ENCODE results near the gene IGSF10. TPM values are rescaled to one million over a fixed set of nuclear protein-coding genes. Genes with fewer than 3 reads are reported as not detected.

IGSF10 gene
- total RNA-seq, 5 donors from 2014 or later (not counting 1 experiment from before 2014, with no cell fraction given), result 0.03 to 0.15 (median 0.09) TPM; not detected in 2

DNA sequence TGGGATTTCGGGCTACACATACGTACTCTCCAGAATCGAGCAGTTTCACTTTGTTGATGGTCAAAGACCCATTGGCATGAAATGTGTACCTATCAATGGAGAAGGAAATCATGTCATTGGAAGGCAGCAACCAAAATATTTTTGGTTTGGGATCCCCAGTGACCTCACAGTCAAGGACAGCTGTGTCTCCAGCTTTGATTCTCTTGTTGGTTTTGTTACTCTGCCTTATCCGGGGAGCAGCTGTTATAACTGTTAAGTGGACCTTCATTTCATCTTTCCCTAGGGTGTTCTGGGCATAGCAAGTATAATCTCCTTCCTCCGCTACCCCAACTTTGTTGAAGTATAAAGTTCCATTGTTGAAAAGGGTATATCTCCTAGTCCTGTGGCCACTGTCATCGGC is 23.0 kb downstream of the IGSF10 start:
- Mint-ChIP-seq H3K27ac (no peak overlapping the region), H3K9me3 (no peaks in the 10 kb centered on the region), H3K4me1 (no peaks in the 10 kb centered on the region), H3K27me3 (peaks cover 0 to 3% of the 10 kb centered on the region in 2 donors), H3K4me3 (no peak overlapping the region), H3K36me3 (no peaks in the 10 kb centered on the region)
- H3K4me1 ChIP-seq (ENCODE audit: control insufficient read depth in 1 of 2, extremely low read depth in 1 of 2, insufficient read depth in 2 of 2, low read length in 2 of 2), result no peaks in the 10 kb centered on the region
- 76% methylated on average over 4 of the region's 6 CpGs for WGBS (ENCODE audit: insufficient coverage)
- no peaks in the 10 kb centered on the region for H3K9me3 ChIP-seq
- ATAC-seq (replicated peaks in 1 of 4), result no peak
- H3K4me3 ChIP-seq (ENCODE audit: control insufficient read depth in 1 of 2, extremely low read depth in 1 of 2, low read length in 1 of 2), result no peak overlapping the region
- peaks cover 0 to 3% of the 10 kb centered on the region in 2 experiments for H3K27me3 ChIP-seq (replicated peaks in 1 of 2; ENCODE audit: control insufficient read depth in 2 of 2, extremely low read depth in 1 of 2, insufficient read depth in 2 of 2, low read length in 1 of 2)
- ChIA-PET POLR2A (no interaction called here), CTCF (interaction anchor here in 1 of 2 donors (0.6 to 1.8 kb wide), 2 partner anchors 30 to 1411 kb away, joined by 3 read pairs; no protein-coding TSS in a partner anchor)
- H3K27ac ChIP-seq (ENCODE audit: low read length), result no peak overlapping the region
- no peaks in the 10 kb centered on the region for H3K36me3 ChIP-seq (ENCODE audit: control insufficient read depth in 2 of 2, extremely low read depth in 1 of 2, insufficient read depth in 1 of 2, low read length in 1 of 2)
- no peak for DNase-seq

DNA sequence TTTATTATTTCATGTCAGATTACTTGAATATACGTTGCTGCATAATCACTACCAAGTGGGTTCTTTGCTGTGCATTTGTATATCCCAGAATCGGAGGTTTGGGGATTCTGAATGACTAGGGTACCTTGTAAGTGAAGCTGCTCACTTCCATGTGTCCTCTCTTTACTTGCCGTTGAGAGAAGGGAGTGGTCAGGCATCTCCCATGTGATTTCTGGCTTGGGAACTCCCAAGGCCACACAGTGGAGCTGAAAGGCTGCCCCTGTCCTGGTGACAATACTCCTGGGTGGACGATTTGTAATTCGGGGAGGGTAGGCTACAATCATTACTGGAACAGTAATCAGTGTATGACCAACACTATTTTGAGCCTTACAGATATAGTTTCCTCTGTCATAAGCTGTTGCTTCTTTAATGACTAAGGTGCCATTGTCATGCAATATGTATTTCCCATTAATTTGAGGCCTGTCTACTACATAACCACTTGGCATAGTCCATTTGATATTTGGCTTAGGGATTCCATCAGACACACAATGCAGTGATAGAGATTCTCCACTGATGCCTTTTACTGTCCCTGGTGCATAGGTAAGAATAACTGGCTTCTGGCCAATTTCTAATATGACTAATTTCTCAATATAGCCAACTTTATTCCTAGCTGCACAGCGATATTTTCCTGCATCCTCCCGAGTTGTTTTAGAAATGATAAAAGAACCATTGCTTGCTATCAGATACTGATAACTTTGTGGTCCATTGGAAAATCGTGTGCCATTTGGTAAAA is 24.0 kb downstream of the IGSF10 start:
- no peaks in the 10 kb centered on the region for H3K9me3 Mint-ChIP-seq
- Histone ChIP-seq H3K27ac (ENCODE audit: low read length) (no peak overlapping the region), H3K9me3 (no peaks in the 10 kb centered on the region), H3K4me3 (ENCODE audit: control insufficient read depth in 1 of 2, extremely low read depth in 1 of 2, low read length in 1 of 2) (no peak overlapping the region), H3K4me1 (ENCODE audit: control insufficient read depth in 1 of 2, extremely low read depth in 1 of 2, insufficient read depth in 2 of 2, low read length in 2 of 2) (no peaks in the 10 kb centered on the region), H3K27me3 (replicated peaks in 1 of 2; ENCODE audit: control insufficient read depth in 2 of 2, extremely low read depth in 1 of 2, insufficient read depth in 2 of 2, low read length in 1 of 2) (peaks cover 0 to 3% of the 10 kb centered on the region in 2 experiments), H3K36me3 (ENCODE audit: control insufficient read depth in 2 of 2, extremely low read depth in 1 of 2, insufficient read depth in 1 of 2, low read length in 1 of 2) (no peaks in the 10 kb centered on the region)
- H3K4me3 Mint-ChIP-seq, result no peak overlapping the region
- WGBS (ENCODE audit: insufficient coverage), result 65% methylated on average over 2 of the region's 8 CpGs
- DNase-seq (no peak), ATAC-seq (replicated peaks in 1 of 4) (no peak)
- CTCF ChIA-PET, result no interaction called here
- POLR2A ChIA-PET, result interaction anchor here in 1 of 2 donors (0.5 kb wide), 1 partner anchor 26 kb away, joined by 3 read pairs; no protein-coding TSS in a partner anchor
- H3K36me3 Mint-ChIP-seq, result no peaks in the 10 kb centered on the region
- peaks cover 0 to 3% of the 10 kb centered on the region in 2 donors for H3K27me3 Mint-ChIP-seq
- no peaks in the 10 kb centered on the region for H3K4me1 Mint-ChIP-seq
- H3K27ac Mint-ChIP-seq, result no peak overlapping the region

DNA sequence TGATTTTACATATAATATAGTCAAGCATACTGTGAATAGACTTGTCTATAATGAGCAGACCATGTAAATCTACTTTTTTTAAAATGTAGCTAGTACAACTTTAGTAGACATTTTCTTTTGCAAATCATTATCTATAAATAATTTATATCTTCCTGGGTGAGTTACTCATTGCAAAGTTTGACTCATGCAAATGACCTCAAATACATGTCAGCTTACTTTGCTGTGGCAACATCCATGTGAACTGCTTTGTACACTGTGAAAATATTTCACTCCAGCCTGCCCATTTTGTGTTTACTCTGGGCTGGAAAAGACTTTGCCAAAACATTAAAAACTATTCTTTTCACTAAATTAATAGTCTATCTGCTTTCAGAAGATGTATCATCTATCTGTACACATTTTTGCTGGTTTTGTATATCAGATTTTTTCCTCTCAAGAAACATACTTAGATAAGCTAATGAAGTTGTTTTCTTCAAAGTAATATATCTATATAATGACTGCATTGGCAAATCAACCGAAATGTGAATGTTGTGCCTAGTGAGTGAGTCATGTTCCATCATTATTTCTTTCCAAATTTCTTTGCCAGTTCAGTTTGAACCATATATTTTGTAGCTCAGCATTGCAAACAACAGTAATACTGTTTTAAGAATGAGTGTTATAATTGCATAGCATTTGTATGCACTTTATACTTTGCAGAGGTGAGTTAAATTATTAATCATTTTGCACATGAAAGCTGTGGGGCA is 26.5 kb downstream of the IGSF10 start:
- Mint-ChIP-seq H3K27me3 (peaks cover 3 to 7% of the 10 kb centered on the region in 2 donors), H3K4me3 (no peak overlapping the region), H3K9me3 (peaks cover 0 to 3% (median 0%) of the 10 kb centered on the region in 3 donors), H3K4me1 (no peaks in the 10 kb centered on the region), H3K36me3 (no peaks in the 10 kb centered on the region), H3K27ac (no peak overlapping the region)
- ATAC-seq (replicated peaks in 1 of 4), result no peak
- ChIA-PET POLR2A (no interaction called here), CTCF (interaction anchor here in 1 of 2 donors (0.6 kb wide), 1 partner anchor 201 kb away, joined by 5 read pairs; no protein-coding TSS in a partner anchor)
- DNase-seq, result no peak
- Histone ChIP-seq H3K4me3 (ENCODE audit: control insufficient read depth in 1 of 2, extremely low read depth in 1 of 2, low read length in 1 of 2) (no peak overlapping the region), H3K36me3 (ENCODE audit: control insufficient read depth in 2 of 2, extremely low read depth in 1 of 2, insufficient read depth in 1 of 2, low read length in 1 of 2) (no peaks in the 10 kb centered on the region), H3K9me3 (no peaks in the 10 kb centered on the region), H3K4me1 (ENCODE audit: control insufficient read depth in 1 of 2, extremely low read depth in 1 of 2, insufficient read depth in 2 of 2, low read length in 2 of 2) (no peaks in the 10 kb centered on the region), H3K27ac (ENCODE audit: low read length) (no peak overlapping the region), H3K27me3 (replicated peaks in 1 of 2; ENCODE audit: control insufficient read depth in 2 of 2, extremely low read depth in 1 of 2, insufficient read depth in 2 of 2, low read length in 1 of 2) (peaks cover 0 to 2% of the 10 kb centered on the region in 2 experiments)
- WGBS (ENCODE audit: insufficient coverage), result no CpG with 5 or more reads among the region's 1 CpG

DNA sequence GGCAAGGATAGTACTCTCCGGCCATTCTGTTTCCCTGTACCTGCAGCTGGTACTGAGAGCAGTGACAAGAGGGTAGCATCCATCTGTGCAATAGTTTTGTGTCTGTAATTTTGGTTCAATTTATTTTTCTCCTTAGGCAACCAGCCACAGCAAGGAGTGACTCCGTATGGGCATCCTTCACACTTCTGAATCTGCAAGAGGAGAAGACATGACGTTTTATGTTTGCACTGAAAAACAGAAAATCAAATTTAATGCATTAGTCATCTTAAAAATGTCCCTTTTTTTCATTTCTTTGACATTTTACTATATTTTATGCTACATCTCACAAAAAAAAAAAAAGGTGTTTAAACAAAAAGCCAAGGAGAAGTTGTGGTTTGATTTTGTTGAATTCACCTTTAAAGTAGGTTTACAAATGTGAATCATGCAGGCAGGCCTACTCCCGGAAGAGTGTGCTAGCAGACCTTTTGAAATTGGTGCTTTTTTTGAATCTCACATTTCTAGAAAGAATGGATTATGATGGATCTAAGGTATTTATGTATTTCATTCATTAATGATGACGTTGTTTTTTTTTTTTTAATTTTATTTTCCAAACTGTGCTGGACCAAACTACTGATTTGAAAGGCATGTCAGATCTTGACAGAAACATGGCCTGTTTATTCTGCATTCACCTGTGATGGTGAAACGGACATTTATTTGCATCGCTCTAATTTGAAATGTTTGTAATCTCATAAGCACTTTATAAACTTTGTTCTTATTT is 28.1 kb downstream of the IGSF10 start:
- no peaks in the 10 kb centered on the region for H3K36me3 ChIP-seq (ENCODE audit: control insufficient read depth in 2 of 2, extremely low read depth in 1 of 2, insufficient read depth in 1 of 2, low read length in 1 of 2)
- WGBS (ENCODE audit: insufficient coverage), result 71% methylated on average over 1 of the region's 7 CpGs
- H3K9me3 ChIP-seq, result no peaks in the 10 kb centered on the region
- no peak overlapping the region for H3K27ac ChIP-seq (ENCODE audit: low read length)
- Mint-ChIP-seq H3K4me1 (no peaks in the 10 kb centered on the region), H3K27me3 (peaks cover 3 to 7% of the 10 kb centered on the region in 2 donors), H3K27ac (no peak overlapping the region), H3K4me3 (no peak overlapping the region), H3K36me3 (no peaks in the 10 kb centered on the region), H3K9me3 (peaks cover 0 to 3% (median 0%) of the 10 kb centered on the region in 3 donors)
- ChIA-PET CTCF (interaction anchor here (0.7 to 1.2 kb wide), 2 partner anchors 7 to 9 kb away, joined by 3 read pairs; no protein-coding TSS in a partner anchor), POLR2A (no interaction called here)
- H3K27me3 ChIP-seq (replicated peaks in 1 of 2; ENCODE audit: control insufficient read depth in 2 of 2, extremely low read depth in 1 of 2, insufficient read depth in 2 of 2, low read length in 1 of 2), result no peaks in the 10 kb centered on the region
- DNase-seq (no peak), ATAC-seq (replicated peaks in 1 of 4) (no peak)
- no peaks in the 10 kb centered on the region for H3K4me1 ChIP-seq (ENCODE audit: control insufficient read depth in 1 of 2, extremely low read depth in 1 of 2, insufficient read depth in 2 of 2, low read length in 2 of 2)
- no peak overlapping the region for H3K4me3 ChIP-seq (ENCODE audit: control insufficient read depth in 1 of 2, extremely low read depth in 1 of 2, low read length in 1 of 2)

DNA sequence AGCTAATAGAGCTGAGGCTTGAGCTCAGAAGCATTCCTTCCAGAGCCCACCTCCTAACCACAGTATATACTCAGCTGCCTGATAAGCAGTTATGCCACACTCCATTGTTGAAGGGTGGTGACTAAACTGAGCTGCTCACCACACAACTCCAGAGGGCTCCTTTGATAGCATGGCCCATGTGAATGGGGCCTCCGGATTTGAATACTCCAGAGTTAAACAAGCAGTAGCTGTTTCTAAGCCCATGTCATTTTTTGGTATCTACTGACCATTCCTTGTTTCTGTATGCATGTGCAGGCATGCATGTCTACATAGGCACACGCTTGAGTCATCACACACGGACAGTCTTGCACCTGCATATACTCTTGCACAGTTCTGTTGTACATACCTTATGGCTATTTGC is 28.9 kb downstream of the IGSF10 start:
- no peaks in the 10 kb centered on the region for H3K4me1 Mint-ChIP-seq
- H3K4me3 ChIP-seq (ENCODE audit: control insufficient read depth in 1 of 2, extremely low read depth in 1 of 2, low read length in 1 of 2), result no peak overlapping the region
- no peaks in the 10 kb centered on the region for H3K27me3 ChIP-seq (replicated peaks in 1 of 2; ENCODE audit: control insufficient read depth in 2 of 2, extremely low read depth in 1 of 2, insufficient read depth in 2 of 2, low read length in 1 of 2)
- ChIA-PET POLR2A (no interaction called here), CTCF (interaction anchor here in 1 of 2 donors (1.2 kb wide), 1 partner anchor 8 kb away, joined by 3 read pairs; no protein-coding TSS in a partner anchor)
- peaks cover 3 to 7% of the 10 kb centered on the region in 2 donors for H3K27me3 Mint-ChIP-seq
- peaks cover 0 to 3% (median 0%) of the 10 kb centered on the region in 3 donors for H3K9me3 Mint-ChIP-seq
- H3K36me3 Mint-ChIP-seq, result no peaks in the 10 kb centered on the region
- DNase-seq (no peak), ATAC-seq (replicated peaks in 1 of 4) (no peak)
- no peak overlapping the region for H3K4me3 Mint-ChIP-seq
- no peaks in the 10 kb centered on the region for H3K4me1 ChIP-seq (ENCODE audit: control insufficient read depth in 1 of 2, extremely low read depth in 1 of 2, insufficient read depth in 2 of 2, low read length in 2 of 2)
- H3K27ac ChIP-seq (ENCODE audit: low read length), result no peak overlapping the region
- 80% methylated on average over 1 of the region's 3 CpGs for WGBS (ENCODE audit: insufficient coverage)
- no peak overlapping the region for H3K27ac Mint-ChIP-seq
- H3K9me3 ChIP-seq, result no peaks in the 10 kb centered on the region
- H3K36me3 ChIP-seq (ENCODE audit: control insufficient read depth in 2 of 2, extremely low read depth in 1 of 2, insufficient read depth in 1 of 2, low read length in 1 of 2), result no peaks in the 10 kb centered on the region

Data from T-cell (primary cell).